Peyer's patch (tissue), 4 donors: ENCODE results near the gene CDK15.

Experiments
- POLR2A ChIP-seq, 2 donors: fragments of 450-650 bp; IDR thresholded peaks; one replicate each; pipeline ENCODE4 v1.5.1; 2017; ENCODE audit warnings: antibody characterized with exemption in 2 of 2, mild to moderate bottlenecking in 2 of 2, moderate library complexity in 2 of 2
- TF ChIP-seq, protein P1 (sequence below), 6 experiments: fragments of 450-650 bp in 4 of 6; fragments of 200-600 bp in 2 of 6; sonication (generic) in 1 of 6; IDR thresholded peaks; one replicate each; pipeline ENCODE4 v1.5.1; 2017 to 2019; ENCODE audit warnings: antibody characterized with exemption in 6 of 6, mild to moderate bottlenecking in 3 of 6, moderate library complexity in 1 of 6

DNA sequence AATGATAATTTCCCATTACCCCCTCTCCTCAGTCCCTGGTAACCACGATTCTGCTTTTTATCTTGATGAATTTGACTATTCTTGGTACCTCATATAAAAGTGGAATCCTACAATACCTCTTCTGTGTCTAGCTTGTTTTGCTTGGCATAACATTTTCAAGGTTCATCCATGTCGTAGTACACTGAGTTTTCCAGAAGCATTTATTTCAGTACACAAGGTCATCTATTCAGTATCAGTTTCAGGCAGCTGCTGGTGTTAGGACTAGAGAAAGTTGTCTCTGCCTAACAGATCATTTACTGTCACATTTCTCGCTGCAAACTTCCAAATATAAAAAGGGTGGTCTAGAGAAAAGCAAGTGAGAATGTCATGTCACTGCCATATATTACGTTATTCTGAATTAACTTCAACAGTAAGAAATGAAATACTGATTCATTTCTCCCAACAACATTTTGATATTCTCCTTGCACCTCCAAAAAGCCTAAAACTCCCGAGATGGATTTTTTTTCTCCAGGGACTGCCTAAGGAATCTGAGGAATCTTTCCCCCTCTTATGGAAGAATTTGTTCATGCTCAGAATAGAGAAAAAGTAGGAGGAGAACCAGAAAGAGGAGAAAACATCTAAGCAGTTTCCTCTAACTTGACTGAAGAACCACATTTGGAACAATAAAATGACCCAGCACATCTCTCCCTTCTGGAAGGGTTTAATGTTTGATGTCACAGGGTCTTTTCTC, 36.0 kb downstream of the CDK15 start:
- TF ChIP-seq POLR2A (IDR thresholded peaks at IDR 0.05) = no peak
- TF ChIP-seq, protein P1, sequence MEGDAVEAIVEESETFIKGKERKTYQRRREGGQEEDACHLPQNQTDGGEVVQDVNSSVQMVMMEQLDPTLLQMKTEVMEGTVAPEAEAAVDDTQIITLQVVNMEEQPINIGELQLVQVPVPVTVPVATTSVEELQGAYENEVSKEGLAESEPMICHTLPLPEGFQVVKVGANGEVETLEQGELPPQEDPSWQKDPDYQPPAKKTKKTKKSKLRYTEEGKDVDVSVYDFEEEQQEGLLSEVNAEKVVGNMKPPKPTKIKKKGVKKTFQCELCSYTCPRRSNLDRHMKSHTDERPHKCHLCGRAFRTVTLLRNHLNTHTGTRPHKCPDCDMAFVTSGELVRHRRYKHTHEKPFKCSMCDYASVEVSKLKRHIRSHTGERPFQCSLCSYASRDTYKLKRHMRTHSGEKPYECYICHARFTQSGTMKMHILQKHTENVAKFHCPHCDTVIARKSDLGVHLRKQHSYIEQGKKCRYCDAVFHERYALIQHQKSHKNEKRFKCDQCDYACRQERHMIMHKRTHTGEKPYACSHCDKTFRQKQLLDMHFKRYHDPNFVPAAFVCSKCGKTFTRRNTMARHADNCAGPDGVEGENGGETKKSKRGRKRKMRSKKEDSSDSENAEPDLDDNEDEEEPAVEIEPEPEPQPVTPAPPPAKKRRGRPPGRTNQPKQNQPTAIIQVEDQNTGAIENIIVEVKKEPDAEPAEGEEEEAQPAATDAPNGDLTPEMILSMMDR (IDR thresholded peaks at IDR 0.05) = no peak
